Measurements from ENCODE around the gene PTGDR2. TPM values are rescaled to one million over a fixed set of nuclear protein-coding genes. Genes with fewer than 3 reads are reported as not detected.

The PTGDR2 gene
- total RNA-seq, 1 donor from 2014 or later: 0.89 TPM

- intact Hi-C loops (cut with DNase I): no loop called here
- peak; percentile 62 for DNase-seq (ENCODE audit: low spot score)
These were observed 6.4 kb upstream of the PTGDR2 start for GRCh38 chr11:60862171-60862570.

- no peak for DNase-seq (ENCODE audit: low spot score)
- intact Hi-C loops (cut with DNase I): no loop called here
These were observed 5.2 kb upstream of the PTGDR2 start for GRCh38 chr11:60860943-60861342.

GRCh38 chr11:60859616-60860250 lies 4.0 kb upstream of the PTGDR2 start:
- DNase-seq (ENCODE audit: low spot score): no peak
- intact Hi-C loops (cut with DNase I): no loop called here

- DNase-seq (ENCODE audit: low spot score): no peak
- intact Hi-C loops (cut with DNase I): no loop called here
These were observed 3.1 kb upstream of the PTGDR2 start for GRCh38 chr11:60858731-60859464.

- DNase-seq (ENCODE audit: low spot score): no peak
- intact Hi-C loops (cut with DNase I): no loop called here
These were observed 2.5 kb upstream of the PTGDR2 start for GRCh38 chr11:60858236-60858635.

GRCh38 chr11:60857378-60858232 lies 1.9 kb upstream of the PTGDR2 start:
- DNase-seq (ENCODE audit: low spot score): no peak
- intact Hi-C loops (cut with DNase I): no loop called here

GRCh38 chr11:60854847-60855725 lies 664 bp downstream of the PTGDR2 start:
- no peak for DNase-seq (ENCODE audit: low spot score)
- intact Hi-C loops (cut with DNase I): no loop called here

GRCh38 chr11:60854140-60854846 lies 1.5 kb downstream of the PTGDR2 start:
- no peak for DNase-seq (ENCODE audit: low spot score)
- intact Hi-C loops (cut with DNase I): no loop called here

- intact Hi-C loops (cut with DNase I): no loop called here
- no peak for DNase-seq (ENCODE audit: low spot score)
These were observed 2.5 kb downstream of the PTGDR2 start for GRCh38 chr11:60852982-60853950.

- DNase-seq (ENCODE audit: low spot score): no peak
These were observed 3.4 kb downstream of the PTGDR2 start for GRCh38 chr11:60852117-60852981.

GRCh38 chr11:60851327-60852104 lies 4.2 kb downstream of the PTGDR2 start:
- no peak for DNase-seq (ENCODE audit: low spot score)
- intact Hi-C loops (cut with DNase I): no loop called here

More at GRCh38 chr11:60852117-60852981, 3.4 kb downstream of the PTGDR2 start:
- intact Hi-C loops (cut with DNase I): no loop called here

- intact Hi-C loops (cut with DNase I): loop anchor here (10.0 kb wide), 1 partner anchor 315 kb away; the partner anchor contains the start of gene VPS37C
- no peak for DNase-seq (ENCODE audit: low spot score)
These were observed 5.9 kb downstream of the PTGDR2 start for GRCh38 chr11:60849641-60850520.

- intact Hi-C loops (cut with DNase I): loop anchor here (10.0 kb wide), 1 partner anchor 316 kb away; the partner anchor contains the start of gene VPS37C
- DNase-seq (ENCODE audit: low spot score): no peak
These were observed 7.0 kb downstream of the PTGDR2 start for GRCh38 chr11:60848714-60849151.

- intact Hi-C loops (cut with DNase I): loop anchor here (10.0 kb wide), 1 partner anchor 317 kb away; the partner anchor contains the start of gene VPS37C
- no peak for DNase-seq (ENCODE audit: low spot score)
These were observed 7.9 kb downstream of the PTGDR2 start for GRCh38 chr11:60847896-60848295.

- intact Hi-C loops (cut with DNase I): loop anchor here (10.0 kb wide), 1 partner anchor 318 kb away; the partner anchor contains the start of gene VPS37C
- DNase-seq (ENCODE audit: low spot score): no peak
These were observed 8.5 kb downstream of the PTGDR2 start for GRCh38 chr11:60847281-60847680.

All from cardiac septum (tissue), 1 donor.